Natural killer cell (primary cell): ENCODE data around the gene TNS3. TPM values are rescaled to one million over a fixed set of nuclear protein-coding genes. Genes with fewer than 3 reads are reported as not detected.

Source experiments
- ATAC-seq, 3 donors: fragments of 150-1000 bp in 2 of 3; fragments of 200-7000 bp in 1 of 3; cut with Tn5 transposase; 1 replicate in 1 of 3; 2 replicates in 2 of 3; pipeline ENCODE4 v1.10.0; 2021; ENCODE audit warnings: mild to moderate bottlenecking in 2 of 3, moderate library complexity in 2 of 3
- DNase-seq, 2 donors: peaks; one replicate each; pipeline versions ENCODE4 v3.0.0 to v3.0.0-alpha.2; 2013 to 2021; ENCODE audit warnings: mixed read lengths in 1 of 2
- H3K27ac ChIP-seq: one replicate; pipeline ENCODE4 v1.5.1; 2013; ENCODE audit warnings: mild to moderate bottlenecking, low read length
- H3K27me3 ChIP-seq: one replicate; pipeline ENCODE4 v1.6.1; 2013; ENCODE audit warnings: low read length; ENCODE audit not compliant: control insufficient read depth, insufficient read depth
- H3K36me3 ChIP-seq: one replicate; pipeline ENCODE4 v1.6.1; 2013; ENCODE audit warnings: low read length; ENCODE audit not compliant: control insufficient read depth, insufficient read depth
- H3K4me1 ChIP-seq: one replicate; pipeline ENCODE4 v1.6.1; 2013; ENCODE audit warnings: low read length; ENCODE audit not compliant: control insufficient read depth, insufficient read depth
- H3K4me3 ChIP-seq: one replicate; pipeline ENCODE4 v1.5.1; 2013; ENCODE audit warnings: low read length
- H3K9me3 ChIP-seq: one replicate; pipeline ENCODE4 v1.6.1; 2013; ENCODE audit warnings: low read length; ENCODE audit not compliant: control insufficient read depth, insufficient read depth
- H3K27ac Mint-ChIP-seq, 2 donors: one replicate each; pipeline ENCODE4 v1.8.0; 2022; ENCODE audit warnings: mild to moderate bottlenecking in 2 of 2, mixed read lengths in 2 of 2, moderate library complexity in 1 of 2
- H3K27me3 Mint-ChIP-seq, 2 donors: one replicate each; pipeline ENCODE4 v1.8.0; 2022; ENCODE audit warnings: low read depth in 2 of 2, mixed read lengths in 2 of 2
- H3K36me3 Mint-ChIP-seq: one replicate; pipeline ENCODE4 v1.8.0; 2022; ENCODE audit warnings: mixed read lengths
- H3K4me1 Mint-ChIP-seq, 2 donors: one replicate each; pipeline ENCODE4 v1.8.0; 2022; ENCODE audit warnings: mixed read lengths in 2 of 2
- H3K4me3 Mint-ChIP-seq: one replicate; pipeline ENCODE4 v1.8.0; 2022; ENCODE audit warnings: mild to moderate bottlenecking, moderate library complexity, mixed read lengths
- H3K9me3 Mint-ChIP-seq, 2 donors: one replicate each; pipeline ENCODE4 v1.8.0; 2022; ENCODE audit warnings: mixed read lengths in 2 of 2
- CTCF ChIP-seq: fragments of 200-600 bp; IDR thresholded peaks from one replicate; pipeline ENCODE4 v1.8.0; 2022; ENCODE audit warnings: antibody characterized with exemption
- WGBS: methylation state at CpG from one replicate; pipeline ENCODE4 v1.1.7; 2013; ENCODE audit warnings: missing lambda C conversion rate; ENCODE audit not compliant: insufficient coverage; 5-methylcytosine and 5-hydroxymethylcytosine counted together
- intact Hi-C: fragments of 100-400 bp; cut with micrococcal nuclease; formaldehyde crosslinking; loops from one replicate; pipeline ENCODE4 v1.14.2; 2022
- total RNA-seq, 4 donors: library from RNA; stranded (reverse); fragments of 120-200 nt in 1 of 4; gene quantifications; one replicate each; pipeline versions ENCODE4 v1.2.3 to v1.2.4, GENCODE V29; 2013 to 2022

TNS3 gene
- total RNA-seq, 3 donors from 2014 or later (not counting 1 experiment from before 2014, with no cell fraction given): 1.6 to 3.5 (median 2.9) TPM

DNA sequence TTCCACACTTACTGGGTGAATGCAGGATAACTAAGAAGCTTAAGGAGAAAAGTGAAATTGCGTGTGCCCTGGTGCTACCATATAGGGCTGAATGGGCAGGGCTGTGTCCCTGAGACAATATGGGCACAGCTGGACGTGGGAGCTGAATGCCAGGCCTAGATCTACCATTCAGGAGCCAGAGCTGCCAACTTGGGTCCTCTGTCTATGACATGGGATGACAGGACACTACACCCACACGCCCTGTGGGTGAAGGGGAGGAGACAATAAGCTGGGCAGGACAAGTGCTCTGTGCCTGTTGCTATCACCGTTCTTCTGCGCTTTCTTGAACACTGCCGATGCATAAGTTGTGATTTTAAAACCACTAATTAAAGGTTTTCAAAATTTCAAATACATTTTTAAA is 293.9 kb downstream of the TNS3 start:
- Mint-ChIP-seq H3K4me1 (peaks cover 0 to 7% of the 10 kb centered on the region in 2 donors), H3K27ac (no peak overlapping the region), H3K27me3 (no peaks in the 10 kb centered on the region), H3K4me3 (no peak overlapping the region), H3K9me3 (no peaks in the 10 kb centered on the region), H3K36me3 (no peaks in the 10 kb centered on the region)
- Histone ChIP-seq H3K9me3 (no peaks in the 10 kb centered on the region), H3K4me1 (no peaks in the 10 kb centered on the region), H3K4me3 (no peak overlapping the region), H3K36me3 (no peaks in the 10 kb centered on the region), H3K27ac (no peak overlapping the region), H3K27me3 (no peaks in the 10 kb centered on the region)
- intact Hi-C loops: no loop called here
- DNase-seq (no peak), ATAC-seq (no peak)
- TF ChIP-seq CTCF: no peak
- 91% methylated on average over 6 of the region's 6 CpGs for WGBS

- Mint-ChIP-seq H3K9me3 (no peaks in the 10 kb centered on the region), H3K36me3 (no peaks in the 10 kb centered on the region), H3K4me3 (no peak overlapping the region), H3K27ac (no peak overlapping the region), H3K4me1 (no peaks in the 10 kb centered on the region), H3K27me3 (no peaks in the 10 kb centered on the region)
- no peak for DNase-seq
- H3K4me1 ChIP-seq: no peaks in the 10 kb centered on the region
- ATAC-seq: no peak
- no peaks in the 10 kb centered on the region for H3K9me3 ChIP-seq
- WGBS: 95% methylated on average over 9 of the region's 9 CpGs
- no peaks in the 10 kb centered on the region for H3K36me3 ChIP-seq
- H3K27ac ChIP-seq: no peak overlapping the region
- intact Hi-C loops: no loop called here
- H3K27me3 ChIP-seq: no peaks in the 10 kb centered on the region
- no peak for TF ChIP-seq CTCF
- H3K4me3 ChIP-seq: no peak overlapping the region
These were observed 295.9 kb downstream of the TNS3 start for GRCh38 chr7:47285860-47286491.

GRCh38 chr7:47284691-47285635 is 296.9 kb downstream of the TNS3 start:
- no peak for DNase-seq
- no peaks in the 10 kb centered on the region for H3K36me3 Mint-ChIP-seq

More at GRCh38 chr7:47284691-47285635, 296.9 kb downstream of the TNS3 start:
- Histone ChIP-seq H3K4me3 (no peak overlapping the region), H3K27me3 (no peaks in the 10 kb centered on the region), H3K27ac (no peak overlapping the region), H3K36me3 (no peaks in the 10 kb centered on the region), H3K4me1 (no peaks in the 10 kb centered on the region), H3K9me3 (no peaks in the 10 kb centered on the region)
- no peak for TF ChIP-seq CTCF
- WGBS: 94% methylated on average over 9 of the region's 11 CpGs
- intact Hi-C loops: no loop called here
- no peaks in the 10 kb centered on the region for H3K27me3 Mint-ChIP-seq
- H3K4me1 Mint-ChIP-seq: no peaks in the 10 kb centered on the region
- H3K27ac Mint-ChIP-seq: no peak overlapping the region
- ATAC-seq: no peak
- no peak overlapping the region for H3K4me3 Mint-ChIP-seq
- no peaks in the 10 kb centered on the region for H3K9me3 Mint-ChIP-seq
